Kidney epithelial cell (primary cell): Measurements from ENCODE around the gene PLB1. TPM values are rescaled to one million over a fixed set of nuclear protein-coding genes. Genes with fewer than 3 reads are reported as not detected.

ENCODE experiments used
- DNase-seq: peaks from one replicate; pipeline ENCODE4 v3.0.0-alpha.2; 2010; ENCODE audit warnings: low read depth
- H3K27me3 ChIP-seq: 2 replicates; pipeline ENCODE4 v1.6.0; 2011; ENCODE audit warnings: low read length; ENCODE audit not compliant: control insufficient read depth, insufficient read depth
- H3K36me3 ChIP-seq: 2 replicates; pipeline ENCODE4 v1.5.1; 2011; ENCODE audit warnings: low read length; ENCODE audit not compliant: control insufficient read depth, insufficient read depth
- H3K4me3 ChIP-seq: 2 replicates; pipeline ENCODE4 v1.5.1; 2011; ENCODE audit warnings: low read depth, mild to moderate bottlenecking, control low read depth, low read length
- CTCF ChIP-seq: IDR thresholded peaks from 2 replicates; pipeline ENCODE4 v1.5.1; 2011; ENCODE audit warnings: mild to moderate bottlenecking, moderate library complexity, low read length, control low read depth, inconsistent platforms; ENCODE audit not compliant: insufficient read depth, poor library complexity, severe bottlenecking
- total RNA-seq: library from RNA; depleted of rRNA; stranded (reverse); fragments of >200 nt; gene quantifications from 2 replicates; pipeline ENCODE4 v1.2.3, GENCODE V29; 2015

PLB1 gene
- total RNA-seq, 1 donor from 2014 or later = 0.25 TPM

DNA sequence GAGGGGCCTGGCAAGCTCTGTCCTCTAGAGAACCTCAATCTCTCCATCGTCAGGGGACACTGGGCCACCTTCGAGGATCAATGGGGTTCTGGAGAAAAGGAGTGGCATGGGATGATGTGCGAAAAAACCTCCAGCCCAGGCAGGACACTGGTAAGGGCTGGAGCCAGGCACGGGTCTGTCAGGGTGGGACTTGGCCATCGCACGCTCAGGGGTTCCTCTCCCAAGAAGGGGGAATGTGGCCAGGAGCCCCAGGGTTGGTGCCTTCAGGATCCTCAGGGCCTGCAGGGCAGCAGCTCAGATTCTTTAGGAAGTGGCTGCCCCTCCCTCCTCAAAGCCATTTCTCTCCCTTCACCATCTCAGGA, 46.8 kb upstream of the PLB1 start:
- no peak for TF ChIP-seq CTCF
- H3K36me3 ChIP-seq = no peaks in the 10 kb centered on the region
- DNase-seq = no peak
- H3K27me3 ChIP-seq = no peaks in the 10 kb centered on the region
- no peak overlapping the region for H3K4me3 ChIP-seq

DNA sequence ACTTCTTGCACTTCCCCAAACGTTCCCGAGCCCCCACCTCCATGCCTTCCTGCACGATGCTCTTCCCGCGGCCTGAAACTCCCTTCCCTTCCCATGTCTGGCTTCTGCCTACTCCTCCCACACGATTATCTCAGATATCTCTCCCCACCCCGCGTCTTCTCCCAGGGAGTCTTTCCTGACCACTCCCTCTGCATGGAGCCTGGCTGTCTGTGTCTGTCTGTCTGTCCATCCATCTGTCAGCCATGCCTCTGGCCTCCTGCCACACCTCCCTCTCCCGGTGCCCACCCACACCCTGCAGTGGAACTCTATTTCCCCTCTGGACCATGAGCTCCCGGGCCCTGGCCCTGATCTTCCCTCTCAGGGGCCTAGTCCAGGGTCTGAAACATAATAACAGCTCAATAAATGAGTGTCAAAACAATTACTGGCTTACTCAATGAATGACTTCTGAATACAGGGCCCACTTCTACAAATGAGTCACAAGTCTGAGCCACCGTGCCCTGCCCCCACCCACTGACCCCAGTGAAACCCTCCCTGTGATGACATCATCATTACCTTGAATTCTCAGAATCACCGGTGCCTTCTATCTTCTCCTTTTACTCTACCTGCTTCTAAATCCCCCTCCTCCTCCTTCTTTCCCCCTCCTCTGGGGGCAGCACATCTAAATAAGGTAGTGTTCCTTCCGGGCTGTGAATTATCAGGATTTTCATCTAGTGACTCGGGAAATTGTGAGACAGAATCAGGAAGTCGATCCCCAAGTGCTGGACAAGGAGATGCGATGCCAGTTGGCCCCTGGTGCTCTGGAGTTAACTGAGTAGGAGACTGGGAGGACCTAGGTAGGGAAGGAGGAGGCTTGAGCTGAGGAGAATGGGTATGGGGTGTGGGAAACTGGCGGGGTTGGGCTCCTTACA, 46.1 kb upstream of the PLB1 start:
- no peak for TF ChIP-seq CTCF
- no peaks in the 10 kb centered on the region for H3K36me3 ChIP-seq
- no peaks in the 10 kb centered on the region for H3K27me3 ChIP-seq
- DNase-seq = no peak
- H3K4me3 ChIP-seq = no peak overlapping the region

GRCh38 chr2:28450901-28451565, 44.8 kb upstream of the PLB1 start:
- Histone ChIP-seq H3K27me3 (no peaks in the 10 kb centered on the region), H3K4me3 (no peak overlapping the region), H3K36me3 (no peaks in the 10 kb centered on the region)
- no peak for DNase-seq
- no peak for TF ChIP-seq CTCF

DNA sequence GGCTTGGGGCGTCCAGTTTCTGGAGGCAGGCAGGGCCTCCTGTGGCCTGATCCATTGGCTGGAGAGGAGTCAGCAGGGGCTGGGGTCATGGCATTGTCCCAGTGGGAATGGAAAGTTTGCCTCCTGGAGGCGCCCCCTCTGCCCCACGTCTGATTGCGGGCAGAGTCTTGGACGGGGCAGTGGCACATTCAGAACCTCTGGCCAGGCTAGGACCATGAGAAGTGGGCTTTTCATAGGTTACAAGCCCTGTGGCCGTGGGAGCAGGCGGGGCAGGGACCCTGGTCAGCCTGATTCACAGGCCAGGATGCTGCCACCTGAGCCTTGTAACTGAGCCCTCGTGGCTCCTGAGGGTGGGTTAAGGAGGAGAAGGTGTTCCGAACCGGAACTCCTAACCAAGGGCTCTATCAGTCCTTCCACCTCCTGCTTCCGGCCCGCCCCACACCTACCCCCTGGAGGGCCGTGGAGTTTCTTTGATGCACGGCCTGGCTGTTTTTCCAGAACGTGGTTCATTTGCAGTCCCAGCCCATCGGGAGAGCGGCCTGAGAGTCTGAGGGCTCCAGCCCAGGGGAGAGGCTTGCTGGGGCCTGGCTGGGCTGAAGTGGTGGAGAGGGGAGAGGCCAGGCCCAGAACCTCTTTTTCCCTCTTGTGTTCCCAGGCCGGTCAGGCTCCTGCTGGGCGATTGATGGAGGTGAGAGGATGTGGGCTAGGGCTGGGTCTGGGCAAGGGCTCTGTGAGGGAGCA, 43.9 kb upstream of the PLB1 start:
- no peaks in the 10 kb centered on the region for H3K36me3 ChIP-seq
- no peak for DNase-seq
- no peaks in the 10 kb centered on the region for H3K27me3 ChIP-seq
- TF ChIP-seq CTCF = no peak
- H3K4me3 ChIP-seq = no peak overlapping the region

- no peaks in the 10 kb centered on the region for H3K27me3 ChIP-seq
- no peak for DNase-seq
- H3K4me3 ChIP-seq = no peak overlapping the region
- peak; percentile 96 for TF ChIP-seq CTCF
- H3K36me3 ChIP-seq = no peaks in the 10 kb centered on the region
Measured at GRCh38 chr2:28452534-28453081, 43.3 kb upstream of the PLB1 start.
